ENCODE measurements around the gene C1orf35.

The C1orf35 gene

DNA sequence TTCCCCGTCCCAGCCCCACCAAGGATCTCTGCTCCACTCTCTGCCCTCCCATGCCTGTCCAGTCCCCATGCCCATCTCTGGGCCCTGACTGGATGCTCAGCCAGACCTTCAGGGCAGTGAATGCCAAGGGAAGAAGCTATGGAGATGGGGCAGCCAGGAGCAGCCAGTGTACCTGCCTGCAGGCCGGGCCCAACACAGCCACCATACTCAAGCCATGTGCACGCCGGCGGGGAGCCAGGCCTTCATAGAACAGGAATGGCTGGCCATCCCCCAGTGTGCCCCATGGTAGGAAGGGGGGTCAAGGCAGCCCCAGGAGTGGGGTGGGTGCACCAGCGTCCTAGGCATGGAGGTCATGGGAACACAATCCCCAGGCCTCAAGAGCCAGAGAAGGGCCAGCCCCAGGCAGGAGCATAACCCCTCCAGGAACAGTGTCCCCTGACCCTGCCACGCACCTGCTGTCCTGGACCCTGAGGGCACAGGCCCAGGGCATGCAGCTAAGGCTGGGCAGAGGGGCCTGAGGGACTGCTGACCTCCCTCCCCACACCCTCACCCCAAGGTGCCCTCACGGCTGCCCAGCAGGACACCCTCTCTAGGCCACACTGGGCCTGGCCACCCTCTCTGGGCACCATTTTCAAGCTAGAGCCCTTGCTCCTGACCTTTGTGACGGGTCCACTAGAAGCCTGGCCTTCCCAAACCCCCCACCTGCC, 40.9 kb downstream of the C1orf35 start:
- H4K20me1 ChIP-seq (ENCODE audit: insufficient read depth, low read length), result no peaks in the 10 kb centered on the region
- H3K4me1 ChIP-seq (ENCODE audit: low read length), result no peaks in the 10 kb centered on the region
- H3K9ac ChIP-seq (ENCODE audit: low read length), result no peak overlapping the region
- H3K27ac ChIP-seq (ENCODE audit: low read length), result no peak overlapping the region
- no peak overlapping the region for H3K4me3 ChIP-seq (ENCODE audit: low read length)
- H3K4me2 ChIP-seq (ENCODE audit: low read depth, low read length), result no peak overlapping the region
- H2AFZ ChIP-seq (ENCODE audit: low read length), result no peak overlapping the region
- H3K9me3 ChIP-seq (replicated peaks; ENCODE audit: insufficient read depth, low read length), result no peaks in the 10 kb centered on the region
- H3K9me2 ChIP-seq (replicated peaks; ENCODE audit: insufficient read depth, low read length), result no peaks in the 10 kb centered on the region
- H3K79me2 ChIP-seq (ENCODE audit: low read length), result no peaks in the 10 kb centered on the region
- TF ChIP-seq EZH2phosphoT487 (IDR thresholded peaks at IDR 0.05; ENCODE audit: low read length) (no peak), EZH2 (optimal IDR thresholded peaks at IDR 0.05; ENCODE audit: low read depth, low read length) (no peak)
- TF ChIP-seq, protein P1, sequence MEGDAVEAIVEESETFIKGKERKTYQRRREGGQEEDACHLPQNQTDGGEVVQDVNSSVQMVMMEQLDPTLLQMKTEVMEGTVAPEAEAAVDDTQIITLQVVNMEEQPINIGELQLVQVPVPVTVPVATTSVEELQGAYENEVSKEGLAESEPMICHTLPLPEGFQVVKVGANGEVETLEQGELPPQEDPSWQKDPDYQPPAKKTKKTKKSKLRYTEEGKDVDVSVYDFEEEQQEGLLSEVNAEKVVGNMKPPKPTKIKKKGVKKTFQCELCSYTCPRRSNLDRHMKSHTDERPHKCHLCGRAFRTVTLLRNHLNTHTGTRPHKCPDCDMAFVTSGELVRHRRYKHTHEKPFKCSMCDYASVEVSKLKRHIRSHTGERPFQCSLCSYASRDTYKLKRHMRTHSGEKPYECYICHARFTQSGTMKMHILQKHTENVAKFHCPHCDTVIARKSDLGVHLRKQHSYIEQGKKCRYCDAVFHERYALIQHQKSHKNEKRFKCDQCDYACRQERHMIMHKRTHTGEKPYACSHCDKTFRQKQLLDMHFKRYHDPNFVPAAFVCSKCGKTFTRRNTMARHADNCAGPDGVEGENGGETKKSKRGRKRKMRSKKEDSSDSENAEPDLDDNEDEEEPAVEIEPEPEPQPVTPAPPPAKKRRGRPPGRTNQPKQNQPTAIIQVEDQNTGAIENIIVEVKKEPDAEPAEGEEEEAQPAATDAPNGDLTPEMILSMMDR (IDR thresholded peaks at IDR 0.05; ENCODE audit: low read length), result no peak
- no peaks in the 10 kb centered on the region for H3K36me3 ChIP-seq (replicated peaks; ENCODE audit: insufficient read depth, low read length)
- H3F3A ChIP-seq (ENCODE audit: insufficient read depth, low read length), result no peaks in the 10 kb centered on the region
- no peak for DNase-seq
- H3K27me3 ChIP-seq (replicated peaks; ENCODE audit: insufficient read depth, low read length), result peaks cover 25% of the 10 kb centered on the region

DNA sequence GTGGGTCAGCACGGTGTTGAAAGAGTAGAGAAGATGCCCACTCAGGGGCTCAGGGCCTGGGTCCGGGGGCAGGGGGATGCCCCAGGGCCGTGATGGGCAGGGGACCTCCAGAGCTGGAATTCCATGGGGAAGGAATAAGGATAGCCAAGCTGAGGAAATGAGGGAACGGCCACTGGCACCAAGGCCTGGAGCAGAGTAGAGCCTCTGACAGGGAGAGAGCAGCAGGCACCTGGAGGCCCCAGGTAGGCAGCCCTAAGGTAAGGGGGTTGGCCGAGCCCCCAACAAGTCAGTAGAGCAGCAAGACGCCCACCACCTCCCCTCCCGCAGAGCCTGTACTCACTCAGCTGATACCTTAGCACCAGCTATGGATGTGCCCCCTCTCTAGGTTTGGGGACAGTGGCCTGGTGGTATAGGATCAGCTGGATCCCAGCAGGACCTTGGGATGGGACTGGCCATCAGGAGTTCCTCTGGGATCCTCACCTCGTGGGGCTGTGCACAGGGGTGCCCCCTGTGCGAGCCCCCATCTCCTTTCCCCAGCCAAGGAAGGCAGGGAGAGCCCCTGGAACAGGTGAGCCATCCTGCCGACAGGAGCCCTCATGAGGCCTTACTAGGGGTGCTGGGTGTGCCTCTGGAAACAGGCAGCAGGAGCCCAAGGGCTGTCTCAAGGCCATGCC, 41.6 kb downstream of the C1orf35 start:
- H3K9me2 ChIP-seq (replicated peaks; ENCODE audit: insufficient read depth, low read length), result no peaks in the 10 kb centered on the region
- no peak for TF ChIP-seq EZH2 (optimal IDR thresholded peaks at IDR 0.05; ENCODE audit: low read depth, low read length)
- TF ChIP-seq, protein P1 (IDR thresholded peaks at IDR 0.05; ENCODE audit: low read length), result no peak
- TF ChIP-seq EZH2phosphoT487 (IDR thresholded peaks at IDR 0.05; ENCODE audit: low read length), result no peak
- no peaks in the 10 kb centered on the region for H3K4me1 ChIP-seq (ENCODE audit: low read length)
- no peaks in the 10 kb centered on the region for H4K20me1 ChIP-seq (ENCODE audit: insufficient read depth, low read length)
- DNase-seq, result no peak
- H3K4me3 ChIP-seq (ENCODE audit: low read length), result no peak overlapping the region
- H3K9me3 ChIP-seq (replicated peaks; ENCODE audit: insufficient read depth, low read length), result no peaks in the 10 kb centered on the region
- H2AFZ ChIP-seq (ENCODE audit: low read length), result no peak overlapping the region
- H3K36me3 ChIP-seq (replicated peaks; ENCODE audit: insufficient read depth, low read length), result no peaks in the 10 kb centered on the region
- H3F3A ChIP-seq (ENCODE audit: insufficient read depth, low read length), result no peaks in the 10 kb centered on the region
- peaks cover 18% of the 10 kb centered on the region for H3K27me3 ChIP-seq (replicated peaks; ENCODE audit: insufficient read depth, low read length)
- H3K4me2 ChIP-seq (ENCODE audit: low read depth, low read length), result no peak overlapping the region
- no peaks in the 10 kb centered on the region for H3K79me2 ChIP-seq (ENCODE audit: low read length)
- no peak overlapping the region for H3K27ac ChIP-seq (ENCODE audit: low read length)
- H3K9ac ChIP-seq (ENCODE audit: low read length), result no peak overlapping the region

DNA sequence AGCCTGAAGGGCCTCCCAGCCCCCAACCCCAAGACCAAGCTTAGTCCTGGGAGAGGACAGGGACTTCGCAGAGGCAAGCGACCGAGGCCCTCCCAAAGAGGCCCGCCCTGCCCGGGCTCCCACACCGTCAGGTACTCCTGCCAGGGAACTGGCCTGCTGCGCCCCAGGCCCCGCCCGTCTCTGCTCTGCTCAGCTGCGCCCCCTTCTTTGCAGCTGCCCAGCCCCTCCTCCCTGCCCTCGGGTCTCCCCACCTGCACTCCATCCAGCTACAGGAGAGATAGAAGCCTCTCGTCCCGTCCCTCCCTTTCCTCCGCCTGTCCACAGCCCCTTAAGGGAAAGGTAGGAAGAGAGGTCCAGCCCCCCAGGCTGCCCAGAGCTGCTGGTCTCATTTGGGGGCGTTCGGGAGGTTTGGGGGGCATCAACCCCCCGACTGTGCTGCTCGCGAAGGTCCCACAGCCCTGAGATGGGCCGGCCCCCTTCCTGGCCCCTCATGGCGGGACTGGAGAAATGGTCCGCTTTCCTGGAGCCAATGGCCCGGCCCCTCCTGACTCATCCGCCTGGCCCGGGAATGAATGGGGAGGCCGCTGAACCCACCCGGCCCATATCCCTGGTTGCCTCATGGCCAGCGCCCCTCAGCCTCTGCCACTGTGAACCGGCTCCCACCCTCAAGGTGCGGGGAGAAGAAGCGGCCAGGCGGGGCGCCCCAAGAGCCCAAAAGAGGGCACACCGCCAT, 42.5 kb downstream of the C1orf35 start:
- no peaks in the 10 kb centered on the region for H4K20me1 ChIP-seq (ENCODE audit: insufficient read depth, low read length)
- H3K4me1 ChIP-seq (ENCODE audit: low read length), result no peaks in the 10 kb centered on the region
- H3K4me3 ChIP-seq (ENCODE audit: low read length), result no peak overlapping the region
- no peak for DNase-seq
- H3K9me2 ChIP-seq (replicated peaks; ENCODE audit: insufficient read depth, low read length), result no peaks in the 10 kb centered on the region
- H3K79me2 ChIP-seq (ENCODE audit: low read length), result no peaks in the 10 kb centered on the region
- no peaks in the 10 kb centered on the region for H3K36me3 ChIP-seq (replicated peaks; ENCODE audit: insufficient read depth, low read length)
- peaks cover 17% of the 10 kb centered on the region for H3K27me3 ChIP-seq (replicated peaks; ENCODE audit: insufficient read depth, low read length)
- no peak overlapping the region for H2AFZ ChIP-seq (ENCODE audit: low read length)
- H3F3A ChIP-seq (ENCODE audit: insufficient read depth, low read length), result no peaks in the 10 kb centered on the region
- no peaks in the 10 kb centered on the region for H3K9me3 ChIP-seq (replicated peaks; ENCODE audit: insufficient read depth, low read length)
- no peak overlapping the region for H3K9ac ChIP-seq (ENCODE audit: low read length)
- H3K4me2 ChIP-seq (ENCODE audit: low read depth, low read length), result no peak overlapping the region
- TF ChIP-seq EZH2phosphoT487 (IDR thresholded peaks at IDR 0.05; ENCODE audit: low read length), result no peak
- TF ChIP-seq, protein P1 (IDR thresholded peaks at IDR 0.05; ENCODE audit: low read length), result no peak
- TF ChIP-seq EZH2 (optimal IDR thresholded peaks at IDR 0.05; ENCODE audit: low read depth, low read length), result no peak
- H3K27ac ChIP-seq (ENCODE audit: low read length), result no peak overlapping the region
